Hepatocyte (in vitro differentiated cells): ENCODE data around the gene KLF9. TPM values are rescaled to one million over a fixed set of nuclear protein-coding genes. Genes with fewer than 3 reads are reported as not detected.

Experiments
- DNase-seq: peaks from one replicate; pipeline ENCODE4 v3.0.0-alpha.2; 2016; ENCODE audit warnings: low spot score
- H2AFZ ChIP-seq: fragments of 200-600 bp; sonication (generic); 2 replicates; pipeline ENCODE4 v1.6.0; 2016; ENCODE audit warnings: antibody characterized with exemption, mild to moderate bottlenecking
- H3K27ac ChIP-seq: fragments of 200-600 bp; sonication (generic); 2 replicates; pipeline ENCODE4 v1.5.1; 2016; ENCODE audit warnings: mild to moderate bottlenecking
- H3K27me3 ChIP-seq: fragments of 200-600 bp; sonication (generic); 2 replicates; pipeline ENCODE4 v1.6.1; 2016
- H3K36me3 ChIP-seq: fragments of 200-600 bp; sonication (generic); replicated peaks from 2 replicates; pipeline ENCODE4 v1.5.1; 2016; ENCODE audit warnings: low read depth; ENCODE audit not compliant: insufficient read depth
- H3K4me1 ChIP-seq: fragments of 200-600 bp; sonication (generic); 2 replicates; pipeline ENCODE4 v1.5.1; 2016; ENCODE audit warnings: mild to moderate bottlenecking, moderate library complexity; ENCODE audit not compliant: insufficient read depth
- H3K4me2 ChIP-seq: fragments of 200-600 bp; sonication (generic); 2 replicates; pipeline ENCODE4 v1.6.0; 2016
- H3K4me3 ChIP-seq: fragments of 200-600 bp; sonication (generic); 2 replicates; pipeline ENCODE4 v1.5.1; 2016; ENCODE audit warnings: mild to moderate bottlenecking
- H3K79me2 ChIP-seq: fragments of 200-600 bp; sonication (generic); 2 replicates; pipeline ENCODE4 v1.6.0; 2017; ENCODE audit warnings: mild to moderate bottlenecking
- H3K9me2 ChIP-seq: fragments of 200-600 bp; sonication (generic); replicated peaks from 2 replicates; pipeline ENCODE4 v1.6.0; 2017; ENCODE audit warnings: mild to moderate bottlenecking; ENCODE audit not compliant: insufficient read depth
- H3K9me3 ChIP-seq: fragments of 200-600 bp; sonication (generic); 2 replicates; pipeline ENCODE4 v1.5.1; 2016; ENCODE audit warnings: low read depth, mild to moderate bottlenecking
- H4K20me1 ChIP-seq: fragments of 200-600 bp; sonication (generic); 2 replicates; pipeline ENCODE4 v1.6.0; 2016; ENCODE audit warnings: mild to moderate bottlenecking; ENCODE audit not compliant: insufficient read depth, poor library complexity, severe bottlenecking
- CTCF ChIP-seq: fragments of 200-600 bp; sonication (generic); IDR thresholded peaks from 2 replicates; pipeline ENCODE4 v1.5.1; 2016; ENCODE audit warnings: antibody characterized with exemption, mild to moderate bottlenecking; ENCODE audit not compliant: poor library complexity
- EZH2 ChIP-seq: fragments of 200-600 bp; sonication (generic); IDR thresholded peaks from 2 replicates; pipeline ENCODE4 v1.6.1; 2016; ENCODE audit warnings: antibody characterized with exemption, mild to moderate bottlenecking, borderline replicate concordance
- EZH2phosphoT487 ChIP-seq: fragments of 200-600 bp; sonication (generic); IDR thresholded peaks from one replicate; pipeline ENCODE4 v1.6.1; 2018; ENCODE audit warnings: antibody characterized with exemption, mild to moderate bottlenecking, low read depth, moderate library complexity; ENCODE audit not compliant: unreplicated experiment, severe bottlenecking
- WGBS: methylation state at CpG from one replicate; pipeline ENCODE4 v1.1.6; 2016; ENCODE audit warnings: low lambda C conversion rate; ENCODE audit errors: missing lambda C conversion rate; 5-methylcytosine and 5-hydroxymethylcytosine counted together
- polyA plus RNA-seq: library from polyadenylated mRNA; unstranded; fragments of >200 nt; fragmentation: Nextera tagmentation; extraction: Ambion mirVana; gene quantifications from 2 replicates; pipeline ENCODE4 v1.2.1, GENCODE V29; 2016
- total RNA-seq: library from RNA; depleted of rRNA; stranded (reverse); fragments of >200 nt; gene quantifications from 2 replicates; pipeline ENCODE4 v1.2.3, GENCODE V29; 2014

Gene KLF9
- total and polyA plus RNA-seq, 2 experiments from 2014 or later, result 5.3 to 29.4 TPM

GRCh38 chr9:70389188-70389587 lies 25.3 kb downstream of the KLF9 start:
- TF ChIP-seq CTCF, result no peak
- no peak for TF ChIP-seq EZH2
- TF ChIP-seq EZH2phosphoT487, result no peak
- H3K9me2 ChIP-seq, result no peaks in the 10 kb centered on the region
- no peak overlapping the region for H3K27ac ChIP-seq
- no peak for DNase-seq
- H3K4me2 ChIP-seq, result no peak overlapping the region
- no peaks in the 10 kb centered on the region for H3K36me3 ChIP-seq
- H3K4me3 ChIP-seq, result no peak overlapping the region
- peaks cover 67% of the 10 kb centered on the region for H3K79me2 ChIP-seq
- WGBS, result 86% methylated on average over 3 of the region's 3 CpGs
- no peak overlapping the region for H2AFZ ChIP-seq
- H3K27me3 ChIP-seq, result no peaks in the 10 kb centered on the region
- H3K4me1 ChIP-seq, result no peaks in the 10 kb centered on the region
- H4K20me1 ChIP-seq, result peaks cover 54% of the 10 kb centered on the region
- no peaks in the 10 kb centered on the region for H3K9me3 ChIP-seq

- no peak for TF ChIP-seq EZH2
- no peak for TF ChIP-seq EZH2phosphoT487
- TF ChIP-seq CTCF, result no peak
- H3K27ac ChIP-seq, result no peak overlapping the region
- H3K9me3 ChIP-seq, result no peaks in the 10 kb centered on the region
- no peak overlapping the region for H2AFZ ChIP-seq
- H3K4me1 ChIP-seq, result no peaks in the 10 kb centered on the region
- no peak for DNase-seq
- H3K4me2 ChIP-seq, result no peak overlapping the region
- 95% methylated on average over 23 of the region's 23 CpGs for WGBS
- no peaks in the 10 kb centered on the region for H3K27me3 ChIP-seq
- no peaks in the 10 kb centered on the region for H3K36me3 ChIP-seq
- peaks cover 38% of the 10 kb centered on the region for H4K20me1 ChIP-seq
- H3K4me3 ChIP-seq, result no peak overlapping the region
- peaks cover 51% of the 10 kb centered on the region for H3K79me2 ChIP-seq
- H3K9me2 ChIP-seq, result no peaks in the 10 kb centered on the region
These were observed 26.8 kb downstream of the KLF9 start for GRCh38 chr9:70387663-70388062.

GRCh38 chr9:70385426-70385825 lies 29.0 kb downstream of the KLF9 start:
- Histone ChIP-seq H3K36me3 (no peaks in the 10 kb centered on the region), H3K27ac (no peak overlapping the region), H2AFZ (no peak overlapping the region), H3K4me1 (no peaks in the 10 kb centered on the region), H4K20me1 (peaks cover 22% of the 10 kb centered on the region), H3K4me3 (no peak overlapping the region), H3K9me2 (no peaks in the 10 kb centered on the region), H3K4me2 (no peak overlapping the region), H3K79me2 (peaks cover 30% of the 10 kb centered on the region), H3K27me3 (no peaks in the 10 kb centered on the region), H3K9me3 (no peaks in the 10 kb centered on the region)
- DNase-seq, result no peak
- TF ChIP-seq CTCF (no peak), EZH2 (no peak), EZH2phosphoT487 (no peak)
- WGBS, result 47% methylated on average over 3 of the region's 3 CpGs
